Measurements from ENCODE around the gene DCK.

DNA sequence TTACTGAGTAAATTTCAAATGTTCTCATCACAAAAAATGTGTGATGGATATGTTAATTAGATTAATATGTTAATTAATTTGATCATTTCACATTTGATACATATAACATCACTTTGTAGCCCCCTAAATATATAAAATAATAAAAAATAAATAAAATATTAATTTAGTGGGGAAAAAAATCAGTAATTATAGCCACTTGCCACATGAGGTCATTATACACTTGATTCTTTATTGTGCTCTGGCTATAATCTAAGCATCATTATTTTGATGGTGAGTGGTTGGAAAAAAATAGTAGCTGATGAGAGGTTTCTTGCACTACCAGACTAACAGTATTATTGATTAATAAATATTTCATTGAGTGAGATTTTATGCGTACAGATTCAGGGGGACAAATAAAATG is 57.4 kb downstream of the DCK start:
- TF ChIP-seq, protein P1, sequence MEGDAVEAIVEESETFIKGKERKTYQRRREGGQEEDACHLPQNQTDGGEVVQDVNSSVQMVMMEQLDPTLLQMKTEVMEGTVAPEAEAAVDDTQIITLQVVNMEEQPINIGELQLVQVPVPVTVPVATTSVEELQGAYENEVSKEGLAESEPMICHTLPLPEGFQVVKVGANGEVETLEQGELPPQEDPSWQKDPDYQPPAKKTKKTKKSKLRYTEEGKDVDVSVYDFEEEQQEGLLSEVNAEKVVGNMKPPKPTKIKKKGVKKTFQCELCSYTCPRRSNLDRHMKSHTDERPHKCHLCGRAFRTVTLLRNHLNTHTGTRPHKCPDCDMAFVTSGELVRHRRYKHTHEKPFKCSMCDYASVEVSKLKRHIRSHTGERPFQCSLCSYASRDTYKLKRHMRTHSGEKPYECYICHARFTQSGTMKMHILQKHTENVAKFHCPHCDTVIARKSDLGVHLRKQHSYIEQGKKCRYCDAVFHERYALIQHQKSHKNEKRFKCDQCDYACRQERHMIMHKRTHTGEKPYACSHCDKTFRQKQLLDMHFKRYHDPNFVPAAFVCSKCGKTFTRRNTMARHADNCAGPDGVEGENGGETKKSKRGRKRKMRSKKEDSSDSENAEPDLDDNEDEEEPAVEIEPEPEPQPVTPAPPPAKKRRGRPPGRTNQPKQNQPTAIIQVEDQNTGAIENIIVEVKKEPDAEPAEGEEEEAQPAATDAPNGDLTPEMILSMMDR (IDR thresholded peaks at IDR 0.05; ENCODE audit: low read depth, low read length): no peak
- no peak for TF ChIP-seq POLR2A (IDR thresholded peaks at IDR 0.05; ENCODE audit: extremely low read depth, insufficient read length)
- TF ChIP-seq, protein P2, sequence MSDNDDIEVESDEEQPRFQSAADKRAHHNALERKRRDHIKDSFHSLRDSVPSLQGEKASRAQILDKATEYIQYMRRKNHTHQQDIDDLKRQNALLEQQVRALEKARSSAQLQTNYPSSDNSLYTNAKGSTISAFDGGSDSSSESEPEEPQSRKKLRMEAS (IDR thresholded peaks at IDR 0.05; ENCODE audit: low read depth, low read length): no peak
- no peak for TF ChIP-seq MYC (IDR thresholded peaks at IDR 0.05; ENCODE audit: low read depth, low read length)
